GM19395 (cell line): Measurements from ENCODE around the gene BPIFA1.

Source experiments
- ATAC-seq: cut with Tn5 transposase; IDR thresholded peaks from one replicate; pipeline ENCODE4 v1.9.1; 2021; ENCODE audit warnings: mild to moderate bottlenecking, moderate library complexity; ENCODE audit not compliant: unreplicated experiment

Gene BPIFA1

DNA sequence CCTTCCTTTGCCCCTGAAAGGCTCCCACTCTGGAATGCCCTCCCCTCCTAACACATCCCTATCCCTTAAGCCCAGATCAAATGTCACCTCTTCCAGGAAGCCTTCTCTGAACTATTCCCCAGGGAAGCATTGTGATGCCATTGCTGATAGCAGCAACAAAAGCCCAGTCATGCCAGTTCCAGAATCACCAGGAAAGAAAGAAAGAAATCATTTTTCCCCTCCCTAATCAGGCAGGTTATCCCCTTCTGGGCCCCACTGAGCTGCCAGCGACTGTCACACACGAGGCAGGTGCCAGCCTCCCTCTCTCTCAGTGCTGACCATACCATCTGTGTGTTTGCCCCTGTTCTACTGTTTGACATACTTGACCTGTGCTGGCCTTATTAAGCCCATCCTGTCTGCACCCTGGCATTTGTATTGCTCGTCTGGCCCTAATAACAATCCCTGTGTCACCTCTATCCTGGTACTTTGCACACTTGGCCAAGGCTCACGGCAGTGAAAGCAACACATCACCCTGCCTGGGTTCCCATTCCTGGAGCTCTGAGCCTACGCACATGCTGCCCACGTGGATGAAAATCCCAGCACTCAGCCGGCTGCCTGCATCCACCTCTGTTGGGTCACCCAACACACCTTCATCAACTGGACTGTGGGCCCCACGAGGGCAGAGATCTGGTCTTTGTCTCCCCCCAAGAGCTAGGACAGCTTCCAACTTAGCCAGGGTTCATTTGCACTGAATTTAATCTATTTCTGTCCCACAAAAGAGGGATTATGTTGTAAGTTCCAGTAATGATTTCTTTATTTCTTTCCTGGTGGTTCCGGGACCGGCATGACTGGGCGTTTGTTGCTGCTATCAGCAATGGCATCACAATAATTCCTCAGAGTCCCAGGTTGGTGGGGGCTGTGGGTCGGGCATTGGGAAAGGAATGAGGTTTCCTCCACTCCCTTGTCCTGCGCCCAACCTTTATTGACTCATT lies 42.0 kb downstream of the BPIFA1 start:
- no peak for ATAC-seq

- no peak for ATAC-seq
These were observed 42.9 kb downstream of the BPIFA1 start for GRCh38 chr20:33278700-33279099.

DNA sequence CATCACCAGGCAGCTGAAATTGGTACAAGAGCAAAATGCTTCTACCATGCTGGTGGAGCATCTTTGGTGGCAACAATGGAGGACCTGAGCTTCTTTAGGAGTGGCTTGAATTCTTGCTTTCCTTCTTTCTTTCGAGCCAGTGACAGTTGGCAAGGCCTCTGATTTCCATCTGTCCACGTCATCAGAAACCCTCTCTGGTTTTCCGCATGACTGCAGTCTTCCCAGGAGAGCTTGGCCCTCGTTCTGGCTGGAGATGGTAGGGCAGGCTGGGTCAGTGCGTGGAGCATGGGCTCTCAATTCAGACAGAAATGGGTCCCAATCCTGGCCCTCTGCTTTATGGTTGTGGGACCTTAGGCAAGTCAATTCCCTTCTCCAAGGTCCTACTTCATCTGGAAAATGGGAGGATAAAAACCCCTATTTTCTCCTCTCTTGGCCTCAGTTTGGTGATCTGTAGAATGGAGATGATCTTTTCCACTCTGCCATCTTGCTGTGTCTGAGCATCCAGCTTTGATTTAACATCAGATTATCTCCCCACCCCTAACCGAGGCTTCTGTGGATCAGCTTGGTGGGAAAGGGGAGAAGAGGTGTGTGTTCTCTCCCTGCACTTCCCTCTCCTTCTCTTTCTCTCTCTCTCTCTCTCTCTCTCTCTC lies 43.6 kb downstream of the BPIFA1 start:
- no peak for ATAC-seq

- no peak for ATAC-seq
These were observed 44.3 kb downstream of the BPIFA1 start for GRCh38 chr20:33280000-33280680.

DNA sequence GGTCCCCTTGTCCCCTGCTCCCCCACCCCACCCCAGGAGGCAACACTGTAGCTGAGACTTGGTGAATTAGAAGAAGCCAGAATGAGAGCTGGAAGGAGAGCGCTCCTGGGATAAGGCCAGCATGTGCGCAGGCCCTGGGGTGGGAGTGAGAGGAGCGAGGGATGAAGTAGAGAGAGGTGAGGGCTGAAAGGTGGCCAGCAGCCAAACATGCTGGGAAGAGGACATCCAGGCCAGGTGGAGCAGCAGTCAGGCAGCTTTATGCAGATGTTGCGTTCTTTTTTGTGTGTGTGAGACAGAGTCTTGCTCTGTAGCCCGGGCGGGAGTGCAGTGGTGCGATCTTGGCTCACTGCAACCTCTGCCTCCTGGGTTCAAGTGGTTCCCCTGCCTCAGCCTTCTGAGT lies 45.0 kb downstream of the BPIFA1 start:
- no peak for ATAC-seq

DNA sequence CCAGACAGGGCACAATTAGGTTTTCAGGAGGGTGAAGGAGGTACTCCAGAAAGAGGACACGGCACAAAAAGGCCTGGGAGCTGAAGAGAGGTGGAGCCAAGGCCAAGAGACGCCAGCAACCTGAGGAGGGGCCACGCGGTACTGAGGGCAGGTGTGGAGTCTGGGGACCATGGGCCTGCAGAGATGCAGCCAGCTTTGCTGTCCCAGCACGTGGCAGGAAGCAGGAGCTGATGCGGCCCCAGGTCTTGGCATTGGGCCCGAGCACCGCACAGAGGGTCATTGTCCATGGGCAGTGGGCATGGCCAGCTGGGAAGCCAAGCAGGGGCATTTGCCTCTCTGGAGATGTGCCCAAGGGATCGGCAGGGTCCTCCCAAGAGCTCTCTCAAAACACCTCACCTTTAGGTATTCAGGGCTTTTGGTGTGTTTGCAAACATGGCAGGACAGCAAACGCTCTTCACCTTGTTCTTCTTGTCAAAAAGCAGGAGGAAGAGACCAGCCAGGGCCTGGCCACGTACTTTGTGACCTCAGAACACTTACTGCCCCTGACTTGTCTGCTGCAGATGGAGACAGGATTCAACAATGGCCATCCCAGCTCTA lies 45.9 kb downstream of the BPIFA1 start:
- ATAC-seq: no peak

- no peak for ATAC-seq
These were observed 46.6 kb downstream of the BPIFA1 start for GRCh38 chr20:33282196-33282934.

DNA sequence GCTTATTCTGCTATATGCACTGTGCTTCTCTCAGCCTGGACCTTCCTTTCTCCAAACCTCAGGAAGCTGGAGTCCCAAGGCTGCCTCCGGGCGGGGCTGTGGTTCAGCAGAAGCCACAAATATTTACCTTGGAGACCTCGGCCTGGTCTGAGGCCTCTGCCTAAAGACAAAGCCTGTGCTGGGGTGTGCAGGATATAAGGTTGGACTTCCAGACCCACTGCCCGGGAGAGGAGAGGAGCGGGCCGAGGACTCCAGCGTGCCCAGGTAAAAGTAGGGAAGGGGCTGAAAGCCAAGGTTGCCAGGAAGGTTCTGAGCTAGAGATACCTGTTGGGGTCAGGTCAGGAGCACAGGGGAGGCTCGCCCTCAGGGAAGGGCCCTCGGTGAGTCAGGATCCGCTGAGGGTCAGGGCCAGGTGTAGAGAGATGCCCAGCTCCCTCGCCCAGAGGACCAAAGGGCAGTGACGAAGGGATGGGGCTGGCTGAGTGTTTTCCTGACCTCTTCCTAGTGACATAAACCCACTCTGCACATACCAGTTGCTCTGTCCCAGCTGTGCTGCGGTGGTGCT lies 47.3 kb downstream of the BPIFA1 start, which contains the start of gene BPIFB1:
BPIFB1 (plus strand) TSS at position 224 of the 565 bp plus-strand sequence. CDS start 2,860 bp downstream, outside the sequence.
- ATAC-seq: no peak

DNA sequence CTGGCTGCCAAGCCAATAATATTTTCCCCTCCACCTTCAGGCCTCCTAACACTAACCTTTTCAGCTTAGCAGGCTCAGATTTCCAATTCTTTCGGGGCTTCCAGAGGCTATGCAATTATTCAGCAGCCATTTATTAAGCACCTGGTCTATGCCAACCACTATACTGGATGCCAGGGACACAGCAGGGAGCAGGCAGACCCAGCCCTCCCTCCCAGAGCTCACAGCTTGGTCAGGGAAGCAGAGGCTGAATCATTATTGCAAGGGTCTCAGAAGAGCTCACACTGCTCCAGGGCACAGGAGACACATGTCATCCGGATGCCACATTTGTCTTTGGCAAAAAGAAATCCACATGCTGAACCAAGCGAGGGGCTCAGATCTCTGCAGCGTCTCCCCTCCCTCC lies 48.5 kb downstream of the BPIFA1 start:
- no peak for ATAC-seq

- ATAC-seq: no peak
These were observed 49.1 kb downstream of the BPIFA1 start for GRCh38 chr20:33284937-33285336.

DNA sequence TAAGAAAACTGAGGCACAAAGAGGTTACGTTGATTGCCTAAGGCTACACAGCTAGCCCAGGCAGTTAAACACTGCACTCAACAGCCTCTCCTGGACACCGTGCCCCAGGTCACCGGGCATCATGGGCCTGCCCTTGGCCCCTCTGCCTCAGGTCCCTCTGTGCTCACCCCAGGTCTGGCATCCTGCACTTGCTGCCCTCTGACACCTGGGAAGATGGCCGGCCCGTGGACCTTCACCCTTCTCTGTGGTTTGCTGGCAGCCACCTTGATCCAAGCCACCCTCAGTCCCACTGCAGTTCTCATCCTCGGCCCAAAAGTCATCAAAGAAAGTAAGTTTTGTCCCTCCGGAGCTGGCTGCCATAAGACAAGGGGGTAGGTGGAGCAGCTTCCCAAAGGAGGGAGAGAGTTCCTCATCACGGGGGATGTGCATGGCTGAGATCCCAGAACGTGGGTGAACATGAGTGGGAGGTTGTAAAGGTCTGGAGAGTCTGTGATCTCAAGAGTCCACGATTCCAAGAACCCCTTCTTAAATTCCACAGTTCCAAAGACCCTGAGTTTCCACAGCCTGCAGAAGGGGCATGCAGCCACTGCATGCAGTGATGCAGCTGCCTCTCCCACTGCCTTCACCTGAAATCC lies 50.2 kb downstream of the BPIFA1 start:
- no peak for ATAC-seq

DNA sequence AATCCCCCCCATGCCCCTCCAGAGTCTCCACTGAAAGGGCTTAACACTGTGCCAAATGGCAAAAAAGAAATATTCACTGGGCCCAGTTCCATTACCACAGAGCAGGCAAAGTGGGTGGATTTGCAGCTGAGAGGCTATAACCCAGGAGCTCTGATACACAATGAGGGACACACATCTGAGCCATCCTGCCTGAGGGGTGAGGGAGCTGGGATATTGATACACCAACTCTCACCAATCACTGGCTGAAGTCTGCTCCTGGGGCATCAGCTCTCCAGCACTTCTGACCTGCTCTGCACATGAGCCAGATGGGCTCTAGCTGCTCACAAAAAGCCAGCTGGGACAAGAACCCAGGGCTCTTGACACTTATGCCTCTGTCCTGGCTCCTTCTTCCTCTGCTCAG lies 52.1 kb downstream of the BPIFA1 start:
- ATAC-seq: no peak

GRCh38 chr20:33290852-33291251 lies 55.1 kb downstream of the BPIFA1 start:
- ATAC-seq: no peak

GRCh38 chr20:33291416-33291815 lies 55.6 kb downstream of the BPIFA1 start:
- ATAC-seq: no peak

DNA sequence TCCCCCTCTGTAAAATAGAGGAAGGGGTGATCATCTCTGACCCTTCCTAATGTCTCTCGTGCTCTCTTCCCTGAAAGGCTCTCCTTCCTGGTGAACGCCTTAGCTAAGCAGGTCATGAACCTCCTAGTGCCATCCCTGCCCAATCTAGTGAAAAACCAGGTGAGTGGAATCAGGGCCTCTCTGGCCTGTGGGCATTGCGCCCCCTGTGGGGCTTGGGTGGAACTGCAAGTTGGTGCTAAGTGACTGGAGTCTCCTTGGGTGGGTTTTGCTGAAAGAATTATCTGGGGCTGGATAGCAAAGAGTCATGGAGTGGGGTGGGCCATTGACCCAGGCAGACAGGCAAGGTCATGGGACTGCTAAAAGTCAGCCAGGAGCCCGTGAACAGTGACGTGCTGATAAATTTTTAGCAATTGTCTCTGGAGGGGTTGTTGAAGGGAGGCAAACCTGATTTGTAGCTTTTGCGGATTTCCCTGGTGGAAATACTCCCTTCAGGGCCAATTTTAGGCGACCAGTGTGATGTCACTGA lies 56.1 kb downstream of the BPIFA1 start:
- no peak for ATAC-seq
